SU-DHL-6 (cell line): ENCODE data around the gene PDE4B.

Experiments used
- H2AFZ ChIP-seq: fragments of 200-600 bp; sonication (generic); 2 replicates; pipeline ENCODE4 v1.6.1; 2014; ENCODE audit warnings: low read depth, mild to moderate bottlenecking, moderate library complexity, mixed read lengths, antibody characterized with exemption, low read length; ENCODE audit not compliant: severe bottlenecking
- H3F3A ChIP-seq: fragments of 200-600 bp; shearing (Covaris generic); 2 replicates; pipeline ENCODE4 v1.6.0; 2016; ENCODE audit warnings: antibody characterized with exemption, mild to moderate bottlenecking; ENCODE audit not compliant: insufficient read depth
- H3K27ac ChIP-seq: fragments of 200-600 bp; sonication (generic); 2 replicates; pipeline ENCODE4 v1.5.1; 2016; ENCODE audit warnings: low read depth, mild to moderate bottlenecking, low read length, moderate library complexity, mixed read lengths
- H3K27me3 ChIP-seq: fragments of 200-600 bp; sonication (generic), shearing (Covaris generic); 2 replicates; pipeline ENCODE4 v1.6.0; 2014; ENCODE audit warnings: mild to moderate bottlenecking, low read length
- H3K36me3 ChIP-seq: fragments of 200-600 bp; sonication (generic); 2 replicates; pipeline ENCODE4 v1.6.1; 2014; ENCODE audit warnings: mild to moderate bottlenecking, low read length, mixed read lengths
- H3K4me2 ChIP-seq: fragments of 300-600, 200-600 bp; shearing (Covaris generic), sonication (generic); 2 replicates; pipeline ENCODE4 v1.6.0; 2014; ENCODE audit warnings: low read length, low read depth, mild to moderate bottlenecking; ENCODE audit not compliant: poor library complexity, severe bottlenecking
- H3K4me3 ChIP-seq: fragments of 200-600 bp; sonication (generic); 2 replicates; pipeline ENCODE4 v1.5.1; 2014; ENCODE audit warnings: antibody characterized with exemption, low read length, mild to moderate bottlenecking, mixed read lengths; ENCODE audit not compliant: insufficient read depth, poor library complexity, severe bottlenecking
- H3K79me2 ChIP-seq: fragments of 200-600 bp; sonication (generic); 2 replicates; pipeline ENCODE4 v1.6.1; 2014; ENCODE audit warnings: mild to moderate bottlenecking, low read length, moderate library complexity; ENCODE audit not compliant: insufficient read depth
- H3K9ac ChIP-seq: fragments of 200-600 bp; sonication (generic); 2 replicates; pipeline ENCODE4 v1.7.0; 2014; ENCODE audit warnings: mild to moderate bottlenecking, low read length
- H3K9me2 ChIP-seq: fragments of 200-600 bp; sonication (generic); replicated peaks from 2 replicates; pipeline ENCODE4 v1.6.1; 2014; ENCODE audit warnings: low read length; ENCODE audit not compliant: insufficient read depth
- H3K9me3 ChIP-seq: fragments of 200-600 bp; sonication (generic); 2 replicates; pipeline ENCODE4 v1.6.1; 2014; ENCODE audit warnings: low read length, mixed read lengths; ENCODE audit not compliant: insufficient read depth
- H4K20me1 ChIP-seq: fragments of 200-600 bp; sonication (generic); 2 replicates; pipeline ENCODE4 v1.6.1; 2014; ENCODE audit warnings: low read depth, mild to moderate bottlenecking, antibody characterized with exemption, low read length, moderate library complexity, mixed read lengths
- EZH2phosphoT487 ChIP-seq: fragments of 200-600 bp; sonication (generic), shearing (Covaris generic); conservative IDR thresholded peaks from 2 replicates; pipeline ENCODE4 v1.6.1; 2018; ENCODE audit warnings: mild to moderate bottlenecking, antibody characterized with exemption, low read length, moderate library complexity, mixed read lengths
- TF ChIP-seq, protein P1 (sequence below): fragments of 200-600 bp; sonication (generic); IDR thresholded peaks from one replicate; pipeline ENCODE4 v1.5.1; 2017; ENCODE audit warnings: antibody characterized with exemption, mild to moderate bottlenecking, low read length, moderate library complexity; ENCODE audit not compliant: insufficient read depth, poor library complexity, severe bottlenecking

PDE4B gene

DNA sequence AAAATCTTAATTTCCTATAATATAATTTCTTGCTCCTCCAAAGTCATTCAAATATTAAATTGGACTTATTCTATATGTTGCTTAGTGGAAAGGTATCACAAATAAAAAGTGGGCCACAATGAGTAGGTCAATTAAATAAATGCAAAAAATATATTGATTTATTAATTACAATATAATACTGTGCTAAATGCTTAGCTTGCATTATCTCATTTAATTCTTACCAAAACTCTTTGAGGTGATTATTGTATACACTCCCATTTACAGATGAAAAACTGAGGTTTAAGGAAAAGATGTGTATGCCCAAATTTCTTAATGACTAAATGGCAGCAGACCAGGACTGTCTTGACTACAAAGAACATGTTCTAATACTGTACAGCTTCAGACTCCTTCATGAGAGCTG, 415.9 kb downstream of the PDE4B start:
- H2AFZ ChIP-seq, result no peak overlapping the region
- H3K9ac ChIP-seq, result no peak overlapping the region
- no peaks in the 10 kb centered on the region for H3K79me2 ChIP-seq
- TF ChIP-seq, protein P1, sequence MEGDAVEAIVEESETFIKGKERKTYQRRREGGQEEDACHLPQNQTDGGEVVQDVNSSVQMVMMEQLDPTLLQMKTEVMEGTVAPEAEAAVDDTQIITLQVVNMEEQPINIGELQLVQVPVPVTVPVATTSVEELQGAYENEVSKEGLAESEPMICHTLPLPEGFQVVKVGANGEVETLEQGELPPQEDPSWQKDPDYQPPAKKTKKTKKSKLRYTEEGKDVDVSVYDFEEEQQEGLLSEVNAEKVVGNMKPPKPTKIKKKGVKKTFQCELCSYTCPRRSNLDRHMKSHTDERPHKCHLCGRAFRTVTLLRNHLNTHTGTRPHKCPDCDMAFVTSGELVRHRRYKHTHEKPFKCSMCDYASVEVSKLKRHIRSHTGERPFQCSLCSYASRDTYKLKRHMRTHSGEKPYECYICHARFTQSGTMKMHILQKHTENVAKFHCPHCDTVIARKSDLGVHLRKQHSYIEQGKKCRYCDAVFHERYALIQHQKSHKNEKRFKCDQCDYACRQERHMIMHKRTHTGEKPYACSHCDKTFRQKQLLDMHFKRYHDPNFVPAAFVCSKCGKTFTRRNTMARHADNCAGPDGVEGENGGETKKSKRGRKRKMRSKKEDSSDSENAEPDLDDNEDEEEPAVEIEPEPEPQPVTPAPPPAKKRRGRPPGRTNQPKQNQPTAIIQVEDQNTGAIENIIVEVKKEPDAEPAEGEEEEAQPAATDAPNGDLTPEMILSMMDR, result no peak
- no peak for TF ChIP-seq EZH2phosphoT487
- H3F3A ChIP-seq, result no peaks in the 10 kb centered on the region
- no peaks in the 10 kb centered on the region for H3K9me2 ChIP-seq
- no peak overlapping the region for H3K4me2 ChIP-seq
- no peaks in the 10 kb centered on the region for H3K27me3 ChIP-seq
- no peak overlapping the region for H3K27ac ChIP-seq
- no peaks in the 10 kb centered on the region for H3K36me3 ChIP-seq
- no peaks in the 10 kb centered on the region for H3K9me3 ChIP-seq
- no peaks in the 10 kb centered on the region for H4K20me1 ChIP-seq
- no peak overlapping the region for H3K4me3 ChIP-seq

GRCh38 chr1:66210635-66211244, 418.0 kb downstream of the PDE4B start:
- H3K4me3 ChIP-seq, result no peak overlapping the region
- H3F3A ChIP-seq, result no peaks in the 10 kb centered on the region
- no peak overlapping the region for H3K9ac ChIP-seq
- no peaks in the 10 kb centered on the region for H3K79me2 ChIP-seq
- H3K36me3 ChIP-seq, result no peaks in the 10 kb centered on the region
- H4K20me1 ChIP-seq, result no peaks in the 10 kb centered on the region
- H3K4me2 ChIP-seq, result no peak overlapping the region
- H3K9me2 ChIP-seq, result no peaks in the 10 kb centered on the region
- no peaks in the 10 kb centered on the region for H3K27me3 ChIP-seq
- no peak overlapping the region for H3K27ac ChIP-seq
- no peaks in the 10 kb centered on the region for H3K9me3 ChIP-seq
- H2AFZ ChIP-seq, result no peak overlapping the region
- no peak for TF ChIP-seq EZH2phosphoT487
- TF ChIP-seq, protein P1, result no peak

DNA sequence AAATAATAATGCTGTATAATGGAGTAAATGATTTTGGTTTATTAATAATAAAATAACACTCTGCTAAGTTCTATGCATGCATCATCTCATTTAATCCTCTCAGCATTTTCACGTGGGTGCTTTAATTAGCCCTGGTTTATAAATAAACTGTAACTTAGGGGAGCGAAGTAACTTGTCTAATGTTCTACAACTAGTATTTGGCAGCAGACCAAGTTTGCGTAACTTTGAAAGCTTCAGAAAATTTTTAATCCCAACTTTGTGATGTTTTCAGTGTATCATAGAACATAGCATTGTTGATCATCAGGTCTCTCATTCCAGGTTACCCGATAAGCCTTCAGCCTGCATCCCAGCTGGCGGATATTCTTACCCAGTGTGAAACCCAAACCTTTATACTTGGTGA, 418.8 kb downstream of the PDE4B start:
- Histone ChIP-seq H3K27me3 (no peaks in the 10 kb centered on the region), H3K4me3 (no peak overlapping the region), H3K9me2 (no peaks in the 10 kb centered on the region), H3K27ac (no peak overlapping the region), H3K4me2 (no peak overlapping the region), H3K79me2 (no peaks in the 10 kb centered on the region), H3K9me3 (no peaks in the 10 kb centered on the region), H3K36me3 (no peaks in the 10 kb centered on the region), H4K20me1 (no peaks in the 10 kb centered on the region), H3K9ac (no peak overlapping the region), H2AFZ (no peak overlapping the region), H3F3A (no peaks in the 10 kb centered on the region)
- TF ChIP-seq, protein P1, result no peak
- no peak for TF ChIP-seq EZH2phosphoT487
